ENCODE measurements around the gene FRY.
A peak's percentile ranks its signal among the peaks of the same experiment; 100 is the strongest.
"Not testable (repeated sequence)": the region's sequence is repeated elsewhere in the genome, so short reads cannot be mapped to it uniquely, and the experiment has no call there.

Gene FRY

DNA sequence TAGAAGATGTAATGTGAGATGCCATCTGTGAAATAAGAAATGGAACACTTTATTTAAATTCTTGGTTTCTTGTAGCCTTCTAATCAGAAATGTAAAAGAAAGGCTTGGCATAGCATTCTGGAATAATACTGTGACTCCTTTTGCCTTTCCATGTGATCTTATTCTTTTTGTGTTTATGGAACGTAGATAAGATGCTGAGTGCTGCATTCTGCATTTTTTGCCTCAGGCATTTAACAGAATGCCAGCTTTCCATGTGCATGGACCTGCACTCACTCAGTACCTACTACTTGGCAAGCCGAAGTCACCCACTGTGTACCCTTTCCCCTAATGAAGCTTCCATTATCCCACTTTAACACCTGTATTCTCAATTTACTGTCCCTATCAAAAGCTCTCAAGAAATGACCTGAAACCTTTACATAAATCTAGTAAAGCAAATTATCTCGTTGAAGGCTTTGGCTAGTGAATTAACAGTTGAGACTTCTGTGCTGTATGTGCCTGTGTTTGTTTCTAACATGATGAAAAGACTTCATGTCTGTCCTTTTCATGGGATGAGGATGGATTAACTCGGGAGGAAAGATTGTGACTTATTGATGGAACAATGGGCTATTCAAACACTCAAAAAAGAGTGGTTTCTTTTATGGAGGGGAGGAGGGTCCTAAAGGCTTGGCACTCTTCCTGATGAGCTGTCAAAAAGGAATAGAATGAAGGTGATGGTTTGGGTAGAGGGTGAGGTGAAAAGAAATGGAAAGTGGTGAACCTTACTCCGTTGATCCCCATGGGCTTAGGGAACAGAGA lies 44.7 kb upstream of the FRY start:
- no peaks in the 10 kb centered on the region for H3K9me3 ChIP-seq (ENCODE audit: insufficient read depth, low read length)
- TF ChIP-seq EZH2phosphoT487 (IDR thresholded peaks at IDR 0.05; ENCODE audit: low read depth) = no peak
- TF ChIP-seq, protein P1, sequence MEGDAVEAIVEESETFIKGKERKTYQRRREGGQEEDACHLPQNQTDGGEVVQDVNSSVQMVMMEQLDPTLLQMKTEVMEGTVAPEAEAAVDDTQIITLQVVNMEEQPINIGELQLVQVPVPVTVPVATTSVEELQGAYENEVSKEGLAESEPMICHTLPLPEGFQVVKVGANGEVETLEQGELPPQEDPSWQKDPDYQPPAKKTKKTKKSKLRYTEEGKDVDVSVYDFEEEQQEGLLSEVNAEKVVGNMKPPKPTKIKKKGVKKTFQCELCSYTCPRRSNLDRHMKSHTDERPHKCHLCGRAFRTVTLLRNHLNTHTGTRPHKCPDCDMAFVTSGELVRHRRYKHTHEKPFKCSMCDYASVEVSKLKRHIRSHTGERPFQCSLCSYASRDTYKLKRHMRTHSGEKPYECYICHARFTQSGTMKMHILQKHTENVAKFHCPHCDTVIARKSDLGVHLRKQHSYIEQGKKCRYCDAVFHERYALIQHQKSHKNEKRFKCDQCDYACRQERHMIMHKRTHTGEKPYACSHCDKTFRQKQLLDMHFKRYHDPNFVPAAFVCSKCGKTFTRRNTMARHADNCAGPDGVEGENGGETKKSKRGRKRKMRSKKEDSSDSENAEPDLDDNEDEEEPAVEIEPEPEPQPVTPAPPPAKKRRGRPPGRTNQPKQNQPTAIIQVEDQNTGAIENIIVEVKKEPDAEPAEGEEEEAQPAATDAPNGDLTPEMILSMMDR (IDR thresholded peaks at IDR 0.05; ENCODE audit: low read depth, low read length) = no peak
- H3K4me3 ChIP-seq (ENCODE audit: low read length) = no peak overlapping the region
- H3K4me2 ChIP-seq (ENCODE audit: low read length) = peak overlapping the region; percentile 29
- H3K9ac ChIP-seq (ENCODE audit: low read length) = peak overlapping the region; percentile 4; the same call in 1 of the 2 replicates
- H3K27me3 ChIP-seq (ENCODE audit: low read depth, low read length) = no peaks in the 10 kb centered on the region
- H4K20me1 ChIP-seq (ENCODE audit: insufficient read depth, low read length) = no peaks in the 10 kb centered on the region
- no peaks in the 10 kb centered on the region for H3K36me3 ChIP-seq (replicated peaks; ENCODE audit: low read depth, low read length)
- H3K79me2 ChIP-seq (ENCODE audit: low read length) = no peaks in the 10 kb centered on the region
- peaks cover 12% of the 10 kb centered on the region for H3K4me1 ChIP-seq (ENCODE audit: low read length)
- H3K27ac ChIP-seq (ENCODE audit: low read length) = no peak overlapping the region
- H2AFZ ChIP-seq (ENCODE audit: low read depth, low read length) = peak overlapping the region; percentile 82

DNA sequence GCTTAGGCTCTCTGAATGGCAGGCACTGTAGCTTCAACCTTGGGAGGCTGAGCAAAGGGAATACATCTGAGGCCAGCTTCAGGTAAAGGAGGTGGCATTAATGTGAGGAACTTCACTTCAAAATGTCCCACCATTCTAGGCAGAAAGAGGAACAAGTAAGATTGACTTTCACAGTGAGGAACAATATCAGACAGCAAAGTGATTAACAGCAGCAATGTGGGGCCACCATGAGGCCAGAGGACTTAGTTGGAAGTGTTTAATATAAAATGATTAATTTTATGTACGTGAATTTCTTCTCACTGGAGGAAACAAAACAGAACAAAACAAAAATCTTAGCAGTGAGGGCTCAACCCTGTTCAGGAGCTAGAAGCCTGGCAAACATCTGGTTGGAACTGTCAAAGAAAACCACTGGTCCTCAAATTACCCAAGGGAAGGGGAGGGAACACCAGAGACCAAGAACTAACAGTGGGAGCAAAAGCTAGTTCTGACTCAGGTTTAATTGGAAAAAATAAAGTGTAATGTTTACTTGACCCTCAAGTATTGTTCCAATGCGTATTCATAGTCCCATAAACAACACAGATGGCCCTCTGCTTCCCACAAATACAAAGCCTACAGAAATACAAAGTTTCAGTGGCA lies 43.9 kb upstream of the FRY start:
- Histone ChIP-seq H3K9me3 (ENCODE audit: insufficient read depth, low read length) (no peaks in the 10 kb centered on the region), H3K79me2 (ENCODE audit: low read length) (no peaks in the 10 kb centered on the region), H3K36me3 (replicated peaks; ENCODE audit: low read depth, low read length) (no peaks in the 10 kb centered on the region)

DNA sequence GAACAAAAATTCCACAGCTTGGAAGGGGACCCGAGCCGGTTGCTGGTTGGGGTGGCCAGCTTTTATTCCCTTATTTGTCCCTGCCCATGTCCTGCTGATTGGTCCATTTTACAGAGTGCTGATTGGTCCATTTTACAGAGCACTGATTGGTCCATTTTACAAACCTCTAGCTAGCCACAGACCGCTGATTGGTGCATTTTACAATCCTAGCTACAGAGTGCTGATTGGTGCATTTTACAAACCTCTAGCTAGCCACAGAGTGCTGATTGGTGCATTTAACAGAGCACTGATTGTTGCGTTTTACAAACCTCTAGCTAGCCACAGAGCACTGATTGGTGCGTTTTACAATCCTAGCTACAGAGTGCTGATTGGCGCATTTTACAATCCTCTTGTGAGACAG lies 37.2 kb upstream of the FRY start:
- H3K9me3 ChIP-seq (ENCODE audit: insufficient read depth, low read length) = not testable (repeated sequence)

More for the DNA sequence above, 43.9 kb upstream of the FRY start:
- Histone ChIP-seq H3K27ac (ENCODE audit: low read length) (no peak overlapping the region), H3K27me3 (ENCODE audit: low read depth, low read length) (no peaks in the 10 kb centered on the region), H3K9ac (ENCODE audit: low read length) (peak overlapping the region; percentile 4; the same call in 1 of the 2 replicates), H3K4me3 (ENCODE audit: low read length) (no peak overlapping the region), H3K4me1 (ENCODE audit: low read length) (peaks cover 12% of the 10 kb centered on the region), H4K20me1 (ENCODE audit: insufficient read depth, low read length) (no peaks in the 10 kb centered on the region), H2AFZ (ENCODE audit: low read depth, low read length) (peak overlapping the region; percentile 82), H3K4me2 (ENCODE audit: low read length) (peak overlapping the region; percentile 29)
- TF ChIP-seq, protein P1 (IDR thresholded peaks at IDR 0.05; ENCODE audit: low read depth, low read length) = peak; percentile 76
- TF ChIP-seq EZH2phosphoT487 (IDR thresholded peaks at IDR 0.05; ENCODE audit: low read depth) = no peak

DNA sequence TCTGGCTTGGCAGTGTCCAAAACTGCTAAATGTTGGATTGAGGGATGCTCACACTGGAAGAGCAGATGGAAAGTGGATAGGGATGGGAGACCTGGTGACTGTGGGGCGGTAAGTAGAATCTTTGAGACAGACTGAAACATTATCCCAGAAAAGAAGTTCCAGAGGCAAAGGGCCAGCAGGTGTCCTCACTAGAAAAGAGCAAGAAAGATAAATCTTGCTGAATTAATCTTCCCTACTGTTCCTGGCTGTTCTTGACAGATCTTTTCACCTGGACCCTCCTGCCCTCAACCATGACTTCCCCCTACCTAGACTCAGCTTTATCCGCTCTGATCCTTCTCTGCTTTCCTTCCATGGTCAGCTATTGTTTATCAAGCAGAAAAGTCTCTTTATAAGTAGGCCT lies 35.0 kb upstream of the FRY start:
- H3K27ac ChIP-seq (ENCODE audit: low read length) = no peak overlapping the region
- TF ChIP-seq, protein P1 (IDR thresholded peaks at IDR 0.05; ENCODE audit: low read depth, low read length) = no peak
- TF ChIP-seq EZH2phosphoT487 (IDR thresholded peaks at IDR 0.05; ENCODE audit: low read depth) = no peak

More for the DNA sequence above, 37.2 kb upstream of the FRY start:
- not testable (repeated sequence) for H3K4me2 ChIP-seq (ENCODE audit: low read length); H3K27me3 ChIP-seq (ENCODE audit: low read depth, low read length); H3K4me3 ChIP-seq (ENCODE audit: low read length); H3K4me1 ChIP-seq (ENCODE audit: low read length); H3K36me3 ChIP-seq (replicated peaks; ENCODE audit: low read depth, low read length); H3K27ac ChIP-seq (ENCODE audit: low read length); H3K79me2 ChIP-seq (ENCODE audit: low read length); H3K9ac ChIP-seq (ENCODE audit: low read length); H4K20me1 ChIP-seq (ENCODE audit: insufficient read depth, low read length); H2AFZ ChIP-seq (ENCODE audit: low read depth, low read length)

More for the DNA sequence above, 35.0 kb upstream of the FRY start:
- Histone ChIP-seq H3K79me2 (ENCODE audit: low read length) (no peaks in the 10 kb centered on the region), H3K4me1 (ENCODE audit: low read length) (no peaks in the 10 kb centered on the region), H3K9ac (ENCODE audit: low read length) (no peak overlapping the region), H2AFZ (ENCODE audit: low read depth, low read length) (no peak overlapping the region), H3K36me3 (replicated peaks; ENCODE audit: low read depth, low read length) (no peaks in the 10 kb centered on the region), H3K27me3 (ENCODE audit: low read depth, low read length) (no peaks in the 10 kb centered on the region), H3K4me2 (ENCODE audit: low read length) (no peak overlapping the region), H3K4me3 (ENCODE audit: low read length) (no peak overlapping the region), H3K9me3 (ENCODE audit: insufficient read depth, low read length) (no peaks in the 10 kb centered on the region), H4K20me1 (ENCODE audit: insufficient read depth, low read length) (no peaks in the 10 kb centered on the region)
